HG02642 (cell line): ENCODE results near the gene ALPG.
"Not testable (repeated sequence)": the region's sequence is repeated elsewhere in the genome, so short reads cannot be mapped to it uniquely, and the experiment has no call there.

ENCODE experiments used
- ATAC-seq: cut with Tn5 transposase; IDR thresholded peaks from one replicate; pipeline ENCODE4 v1.9.1; 2021; ENCODE audit warnings: mild to moderate bottlenecking; ENCODE audit not compliant: unreplicated experiment, poor library complexity

The ALPG gene

DNA sequence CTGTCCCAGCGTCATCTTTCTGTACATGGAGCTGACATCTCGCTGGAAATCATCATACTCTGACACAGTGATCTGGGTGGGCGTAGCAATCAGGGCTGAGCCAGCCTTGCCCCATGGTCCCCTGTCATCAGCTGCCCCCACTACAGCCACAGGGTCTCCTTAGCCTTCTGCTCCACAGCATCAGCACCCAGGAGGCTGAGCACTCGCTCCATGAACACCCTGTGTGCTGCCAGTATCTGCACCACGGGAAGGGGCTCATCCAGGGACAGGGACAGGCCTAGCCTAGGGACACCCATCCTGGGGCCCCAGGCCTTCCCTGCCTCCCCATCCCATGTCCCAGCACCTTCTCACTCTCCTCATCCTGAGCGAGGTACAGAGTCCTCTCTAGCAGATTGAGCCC lies 11.4 kb downstream of the ALPG start:
- no peak for ATAC-seq

DNA sequence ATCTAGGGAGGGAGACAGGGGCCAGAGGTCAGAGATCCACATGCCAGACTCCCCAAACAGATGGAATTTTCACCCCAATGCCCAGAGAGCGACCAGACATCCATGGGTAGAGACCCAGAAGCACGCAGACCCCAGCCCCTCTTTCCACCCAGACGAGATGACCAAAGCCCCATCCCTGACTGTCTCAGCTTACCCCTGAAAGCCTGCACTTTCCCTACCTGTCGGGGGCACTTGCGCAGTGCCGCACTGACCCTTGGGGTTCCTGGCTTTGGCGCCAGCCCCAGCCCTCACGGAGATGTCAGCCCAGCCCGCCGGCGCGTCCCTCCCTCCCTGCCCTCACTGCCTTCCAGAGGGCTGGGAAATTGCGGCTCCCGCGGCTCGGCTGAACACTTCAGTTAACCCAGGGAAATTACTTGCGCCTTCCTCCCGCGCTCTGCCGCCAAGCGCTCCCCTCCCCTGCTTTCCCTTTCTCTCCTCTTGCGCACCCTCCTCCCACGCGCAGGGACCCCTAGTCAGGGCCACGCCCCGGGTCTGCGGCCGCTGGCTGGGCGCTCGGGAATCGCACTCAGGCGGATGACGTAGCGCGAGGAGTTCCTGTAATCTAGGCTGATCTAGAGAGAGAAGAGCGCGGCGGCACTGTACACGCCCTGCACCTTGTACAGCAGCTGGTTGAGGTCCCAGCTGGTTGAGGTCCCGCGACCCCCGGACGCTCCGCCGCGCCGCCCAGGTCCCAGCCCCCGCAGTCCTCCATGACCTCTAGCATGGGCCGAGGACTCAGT lies 12.0 kb downstream of the ALPG start:
- ATAC-seq, result no peak

DNA sequence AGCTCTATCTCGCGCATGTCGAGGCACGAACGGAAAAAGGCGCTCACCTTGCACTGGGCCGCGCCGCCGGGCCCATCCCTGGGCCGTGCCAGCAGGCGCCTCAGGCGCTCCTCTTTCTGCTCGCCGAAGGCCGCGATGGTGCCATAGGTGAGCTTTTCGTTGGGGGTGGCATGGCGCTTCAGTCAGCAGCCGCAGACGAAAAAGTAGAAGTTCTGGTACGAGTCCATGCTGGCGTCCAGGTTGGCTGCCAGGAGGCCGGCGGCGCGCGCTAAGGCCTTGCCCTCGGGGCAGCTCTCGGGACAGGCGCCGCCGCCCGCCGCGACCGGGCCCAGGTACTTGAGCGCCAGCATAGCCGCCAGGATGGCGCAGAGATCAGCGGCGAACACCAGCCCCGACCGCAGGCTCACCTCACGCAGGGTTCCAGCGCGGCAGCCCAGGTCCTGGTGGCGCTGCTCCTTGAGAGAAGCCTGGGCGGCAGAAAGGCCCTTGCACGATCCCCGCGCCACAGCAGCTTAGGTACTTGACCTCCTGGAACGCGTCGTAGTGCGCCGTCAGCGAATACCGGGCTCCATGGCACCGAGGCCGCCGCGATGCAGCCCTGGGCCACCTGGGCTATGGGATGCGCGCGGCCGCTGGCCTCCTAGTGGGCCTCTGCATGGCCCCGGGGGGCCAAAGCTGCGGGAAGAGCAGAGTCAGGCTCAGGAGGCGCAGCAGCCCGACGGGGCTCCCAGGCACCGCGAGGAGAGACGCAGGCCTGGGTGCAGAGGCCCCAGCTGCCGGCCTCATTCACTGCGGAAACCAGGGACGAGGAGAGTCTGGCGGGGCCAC lies 12.8 kb downstream of the ALPG start:
- no peak for ATAC-seq

GRCh38 chr2:232420073-232420454 lies 13.4 kb downstream of the ALPG start:
- no peak for ATAC-seq

GRCh38 chr2:232420463-232421188 lies 14.0 kb downstream of the ALPG start:
- ATAC-seq, result no peak

- ATAC-seq, result no peak
Observed at GRCh38 chr2:232421189-232421785, 14.6 kb downstream of the ALPG start.

GRCh38 chr2:232422051-232422450 lies 15.4 kb downstream of the ALPG start:
- ATAC-seq, result no peak

- not testable (repeated sequence) for ATAC-seq
Observed at GRCh38 chr2:232422996-232423395, 16.4 kb downstream of the ALPG start.

- not testable (repeated sequence) for ATAC-seq
Observed at GRCh38 chr2:232423407-232423806, 16.8 kb downstream of the ALPG start.

DNA sequence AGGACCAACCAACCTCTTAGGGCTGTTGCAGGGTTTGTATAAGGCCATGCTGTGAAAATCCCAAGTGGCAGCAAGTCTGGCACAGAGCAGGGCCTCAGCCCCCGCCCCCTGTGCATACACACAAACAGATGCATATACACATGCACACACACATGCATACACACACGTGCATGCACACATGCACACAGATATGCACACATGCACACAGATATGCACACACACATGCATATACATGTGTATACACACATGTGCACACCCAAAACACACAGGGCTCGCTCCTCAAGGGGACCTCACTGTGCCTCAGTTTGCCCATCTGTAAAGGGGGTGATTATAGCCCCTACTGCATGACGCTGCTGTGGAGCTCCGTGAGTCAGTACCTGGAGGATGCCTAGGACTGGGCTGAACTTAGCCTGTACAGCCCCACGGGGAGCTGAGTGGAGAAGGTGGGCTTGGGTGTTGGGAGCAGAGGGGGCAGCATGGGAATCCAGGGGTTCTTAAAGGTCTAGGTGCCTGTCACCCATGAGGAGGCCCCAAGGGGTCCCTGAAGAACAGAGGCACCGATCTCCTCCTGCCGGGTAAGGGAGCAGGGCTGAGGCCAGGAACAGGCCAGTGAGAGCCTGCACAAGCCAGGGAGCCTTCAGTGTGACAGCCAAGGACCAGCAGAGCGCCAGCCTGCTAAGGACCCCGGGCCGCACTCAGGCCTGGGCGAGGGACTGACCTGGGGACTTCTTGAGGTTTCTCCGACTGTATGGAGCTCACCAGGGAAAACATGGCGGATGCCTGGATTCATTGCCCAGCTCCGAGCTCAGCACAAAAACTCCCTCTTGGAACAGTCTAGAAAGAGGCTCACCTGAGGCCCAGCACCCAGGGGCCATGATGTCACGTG lies 25.3 kb downstream of the ALPG start:
- ATAC-seq, result no peak

- no peak for ATAC-seq
Observed at GRCh38 chr2:232432598-232433184, 26.0 kb downstream of the ALPG start.

DNA sequence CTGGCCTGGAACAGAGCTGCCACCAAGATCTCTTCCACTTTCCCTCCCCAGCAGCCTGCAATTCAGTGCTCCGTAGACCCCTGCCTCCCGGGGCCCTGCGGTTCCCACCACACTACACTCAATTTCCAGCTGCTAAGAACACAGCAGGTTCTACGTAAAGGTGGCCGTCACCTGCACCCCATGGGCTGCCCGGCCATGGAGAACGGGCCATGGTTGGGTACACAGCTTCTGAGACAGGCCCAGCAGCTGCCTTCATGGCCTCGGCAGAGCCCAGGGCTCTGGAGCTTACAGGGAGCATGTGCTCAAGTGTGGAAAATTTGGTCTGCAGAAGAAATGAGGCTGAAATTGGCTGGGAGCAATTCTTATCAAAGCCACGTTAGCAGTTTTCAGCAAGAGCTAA lies 27.0 kb downstream of the ALPG start:
- ATAC-seq, result not testable (repeated sequence)

GRCh38 chr2:232434091-232434490 lies 27.4 kb downstream of the ALPG start:
- ATAC-seq, result no peak

DNA sequence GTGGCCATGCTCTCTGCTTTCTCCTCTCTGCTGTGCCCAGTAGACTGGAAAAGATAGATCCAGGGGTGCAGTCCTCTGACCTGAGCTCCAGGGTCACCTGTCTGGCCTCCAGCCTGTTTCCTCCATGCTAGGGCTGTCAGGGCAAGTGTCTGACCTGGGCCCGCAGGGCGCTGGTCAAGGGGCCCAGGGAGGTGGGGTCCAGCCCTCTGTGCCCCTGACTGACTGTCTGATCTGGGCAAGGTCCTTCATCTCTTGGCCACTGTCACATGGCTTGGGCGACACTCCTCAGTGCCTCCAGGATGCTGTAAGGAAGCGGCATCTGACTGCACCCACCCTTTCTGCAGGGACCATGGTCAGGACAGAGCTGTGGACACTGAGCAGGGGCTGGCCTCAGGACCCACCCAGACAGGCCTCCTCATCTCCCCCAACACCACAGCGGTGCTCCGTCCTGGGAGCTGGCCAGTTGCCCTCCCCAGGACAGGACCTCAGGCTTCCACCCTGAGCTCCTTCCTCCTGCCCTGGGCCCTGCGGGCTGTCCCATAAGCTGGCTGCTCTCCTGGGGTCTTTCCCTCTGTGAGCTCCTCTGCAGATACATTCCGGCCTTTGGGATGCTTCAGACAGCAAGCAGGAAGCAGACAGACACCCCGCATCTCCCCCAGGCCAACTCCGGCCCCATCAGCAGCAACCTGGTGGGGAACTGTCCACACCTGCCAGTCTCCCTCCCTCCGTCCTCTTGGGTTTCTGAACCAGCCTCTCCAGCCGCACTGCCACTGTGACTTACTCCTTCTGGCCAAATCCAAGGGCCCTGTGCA lies 28.1 kb downstream of the ALPG start:
- ATAC-seq, result no peak

DNA sequence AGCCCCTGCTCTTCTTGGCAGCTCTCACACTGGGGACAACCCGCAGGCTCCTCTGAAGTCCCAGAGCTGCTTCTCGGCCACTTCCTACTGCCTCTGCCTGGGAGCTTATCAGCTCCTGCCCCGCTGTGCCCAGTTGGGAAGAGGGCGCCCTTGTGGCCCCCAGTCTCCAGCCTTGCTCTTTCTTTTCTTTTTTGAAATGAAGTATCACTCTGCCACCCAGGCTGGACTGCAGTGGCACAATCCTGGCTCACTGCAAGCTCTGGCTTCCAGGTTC lies 28.7 kb downstream of the ALPG start:
- no peak for ATAC-seq

- no peak for ATAC-seq
Observed at GRCh38 chr2:232435805-232436204, 29.2 kb downstream of the ALPG start.

DNA sequence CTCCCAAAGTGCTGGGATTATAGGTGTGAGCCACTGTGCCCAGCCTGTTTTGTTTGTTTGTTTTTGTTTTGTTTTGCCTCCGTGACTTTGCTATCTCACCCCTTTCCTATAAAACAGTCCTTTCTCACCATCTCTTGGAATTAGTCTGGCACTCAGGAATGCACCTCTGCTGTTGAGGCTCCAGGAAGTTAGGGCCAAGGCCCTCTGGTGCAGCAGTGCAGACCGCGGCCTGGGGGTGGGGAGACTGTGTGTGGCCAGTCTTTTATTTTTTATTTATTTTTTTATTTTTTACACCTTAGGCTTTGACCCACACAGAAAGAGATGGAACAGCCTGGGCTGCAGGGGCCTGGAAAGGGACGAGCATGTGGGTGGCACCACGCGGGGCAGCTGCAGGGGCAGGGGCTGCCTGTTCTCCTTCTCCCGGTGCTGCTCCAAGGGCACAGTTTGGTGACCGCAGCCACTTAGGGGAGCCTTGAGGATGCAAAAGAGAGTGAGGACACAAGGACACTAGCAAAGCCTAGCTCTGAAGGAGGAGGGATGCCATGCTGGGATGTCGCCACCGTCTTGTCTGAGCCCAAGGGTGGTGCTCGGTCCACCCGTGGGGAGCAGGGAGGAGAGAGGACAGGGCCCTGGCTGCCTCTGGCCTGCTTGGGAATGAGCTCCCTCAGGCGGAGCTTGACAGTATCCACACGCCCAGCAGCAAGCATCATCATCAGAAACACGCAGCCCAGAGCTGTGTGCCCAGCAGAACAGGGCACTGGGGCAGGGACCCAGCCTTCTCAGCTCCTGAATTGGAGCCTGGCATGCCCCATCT lies 29.9 kb downstream of the ALPG start:
- ATAC-seq, result no peak

DNA sequence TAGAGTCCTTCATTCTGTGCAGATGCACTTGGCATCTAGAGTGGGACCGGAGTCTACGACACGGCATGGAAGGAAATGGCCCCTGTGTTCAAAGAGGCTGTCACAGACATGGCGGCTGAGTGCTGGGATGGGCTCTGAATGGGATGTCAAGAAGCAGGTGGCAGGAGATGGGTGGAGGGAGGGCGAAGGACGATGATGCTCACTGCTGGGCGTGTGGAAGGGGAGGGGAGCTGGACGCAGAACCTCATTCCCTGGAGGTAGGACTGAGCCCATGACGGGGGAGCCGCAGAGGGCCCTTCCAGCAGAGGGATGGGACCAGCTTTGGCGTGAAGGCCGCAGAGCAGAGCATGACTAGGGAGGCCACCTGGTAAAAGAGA lies 30.5 kb downstream of the ALPG start:
- no peak for ATAC-seq
